GM18498 (cell line): ENCODE results near the gene DCUN1D4.

Experiments
- ATAC-seq: cut with Tn5 transposase; IDR thresholded peaks from one replicate; pipeline ENCODE4 v1.9.1; 2021; ENCODE audit warnings: mild to moderate bottlenecking, moderate library complexity; ENCODE audit not compliant: unreplicated experiment

The DCUN1D4 gene

GRCh38 chr4:51853027-51853682 lies 10.2 kb downstream of the DCUN1D4 start:
- no peak for ATAC-seq

- ATAC-seq, result no peak
Measured at GRCh38 chr4:51855270-51855669, 12.3 kb downstream of the DCUN1D4 start.

GRCh38 chr4:51855751-51856150 lies 12.8 kb downstream of the DCUN1D4 start:
- ATAC-seq, result no peak

GRCh38 chr4:51858605-51859202 lies 15.8 kb downstream of the DCUN1D4 start:
- no peak for ATAC-seq

- ATAC-seq, result no peak
Measured at GRCh38 chr4:51859476-51860031, 16.6 kb downstream of the DCUN1D4 start.

GRCh38 chr4:51862199-51862598 lies 19.2 kb downstream of the DCUN1D4 start:
- no peak for ATAC-seq

- ATAC-seq, result no peak
Measured at GRCh38 chr4:51862781-51863180, 19.8 kb downstream of the DCUN1D4 start.

- ATAC-seq, result no peak
Measured at GRCh38 chr4:51865717-51866116, 22.8 kb downstream of the DCUN1D4 start.

- no peak for ATAC-seq
Measured at GRCh38 chr4:51866835-51867234, 23.9 kb downstream of the DCUN1D4 start.

GRCh38 chr4:51867689-51868448 lies 24.9 kb downstream of the DCUN1D4 start:
- no peak for ATAC-seq

- no peak for ATAC-seq
Measured at GRCh38 chr4:51868449-51868847, 25.5 kb downstream of the DCUN1D4 start.

- ATAC-seq, result no peak
Measured at GRCh38 chr4:51870441-51871188, 27.7 kb downstream of the DCUN1D4 start.

GRCh38 chr4:51872283-51872997 lies 29.5 kb downstream of the DCUN1D4 start:
- no peak for ATAC-seq

GRCh38 chr4:51874551-51874950 lies 31.6 kb downstream of the DCUN1D4 start:
- no peak for ATAC-seq

GRCh38 chr4:51878431-51878830 lies 35.5 kb downstream of the DCUN1D4 start:
- no peak for ATAC-seq

GRCh38 chr4:51880016-51880915 lies 37.3 kb downstream of the DCUN1D4 start:
- ATAC-seq, result no peak

GRCh38 chr4:51884055-51884454 lies 41.1 kb downstream of the DCUN1D4 start:
- ATAC-seq, result no peak

GRCh38 chr4:51884606-51885005 lies 41.7 kb downstream of the DCUN1D4 start:
- no peak for ATAC-seq

GRCh38 chr4:51885363-51885762 lies 42.4 kb downstream of the DCUN1D4 start:
- ATAC-seq, result peak; percentile 78
